ENCODE results near the gene SLC7A4.
"Not testable (repeated sequence)": the region's sequence is repeated elsewhere in the genome, so short reads cannot be mapped to it uniquely, and the experiment has no call there.

Gene SLC7A4

GRCh38 chr22:21064917-21065864 lies 32.8 kb upstream of the SLC7A4 start:
- DNase-seq = no peak

- not testable (repeated sequence) for DNase-seq
Observed at GRCh38 chr22:21064425-21064824, 32.1 kb upstream of the SLC7A4 start.

GRCh38 chr22:21061660-21062321 lies 29.4 kb upstream of the SLC7A4 start:
- not testable (repeated sequence) for DNase-seq

- DNase-seq = not testable (repeated sequence)
Observed at GRCh38 chr22:21060363-21060762, 28.0 kb upstream of the SLC7A4 start.

GRCh38 chr22:21055880-21056319 lies 23.5 kb upstream of the SLC7A4 start:
- no peak for DNase-seq

GRCh38 chr22:21055564-21055834 lies 23.1 kb upstream of the SLC7A4 start:
- DNase-seq = no peak

GRCh38 chr22:21054714-21055563 lies 22.6 kb upstream of the SLC7A4 start:
- DNase-seq = no peak

- no peak for DNase-seq
Observed at GRCh38 chr22:21054046-21054713, 21.8 kb upstream of the SLC7A4 start.

- no peak for DNase-seq
Observed at GRCh38 chr22:21052715-21053459, 20.5 kb upstream of the SLC7A4 start.

- no peak for DNase-seq
Observed at GRCh38 chr22:21051831-21052400, 19.6 kb upstream of the SLC7A4 start.

- no peak for DNase-seq
Observed at GRCh38 chr22:21051145-21051830, 18.9 kb upstream of the SLC7A4 start.

- not testable (repeated sequence) for DNase-seq
Observed at GRCh38 chr22:21048965-21049364, 16.6 kb upstream of the SLC7A4 start.

- not testable (repeated sequence) for DNase-seq
Observed at GRCh38 chr22:21048448-21048847, 16.1 kb upstream of the SLC7A4 start.

- no peak for DNase-seq
Observed at GRCh38 chr22:21047730-21048129, 15.4 kb upstream of the SLC7A4 start.

- DNase-seq = no peak
Observed at GRCh38 chr22:21047035-21047661, 14.8 kb upstream of the SLC7A4 start.

- DNase-seq = no peak
Observed at GRCh38 chr22:21045585-21046294, 13.4 kb upstream of the SLC7A4 start, which contains the start of gene LRRC74B. Gene LRRC74B, plus strand, starts transcription at chr22:21045946. Its CDS starts 41 bp downstream, at chr22:21045987.

GRCh38 chr22:21044931-21045584 lies 12.7 kb upstream of the SLC7A4 start:
- DNase-seq = no peak

GRCh38 chr22:21043860-21044535 lies 11.6 kb upstream of the SLC7A4 start:
- no peak for DNase-seq

Data from activated gamma-delta T cell (primary cell).